Liver (tissue), 3 donors: Measurements from ENCODE around the gene PKP3.

ENCODE experiments used
- ATF3 ChIP-seq: IDR thresholded peaks from 2 replicates; pipeline ENCODE4 v1.6.1; 2016; ENCODE audit warnings: antibody characterized with exemption
- CTCF ChIP-seq: fragments of 150-350 bp; IDR thresholded peaks from 2 replicates; pipeline ENCODE4 v1.5.1; 2017; ENCODE audit warnings: improper control_type of control experiment, low read depth, low read length; ENCODE audit not compliant: missing input control
- EGR1 ChIP-seq, 2 donors: IDR thresholded peaks; 2 replicates each; pipeline ENCODE4 v1.6.1; 2016 to 2018; ENCODE audit warnings: antibody characterized with exemption in 2 of 2, low read depth in 2 of 2
- FOXA1 ChIP-seq: IDR thresholded peaks from 2 replicates; pipeline ENCODE4 v1.6.1; 2016; ENCODE audit warnings: antibody characterized with exemption
- RAD21 ChIP-seq, 2 donors: IDR thresholded peaks; 2 replicates each; pipeline ENCODE4 v1.6.1; 2016; ENCODE audit warnings: antibody characterized with exemption in 2 of 2, mild to moderate bottlenecking in 2 of 2
- REST ChIP-seq: IDR thresholded peaks from 2 replicates; pipeline ENCODE4 v1.6.1; 2016; ENCODE audit warnings: antibody characterized with exemption, mild to moderate bottlenecking
- YY1 ChIP-seq: IDR thresholded peaks from 2 replicates; pipeline ENCODE4 v1.6.1; 2016; ENCODE audit warnings: antibody characterized with exemption, mild to moderate bottlenecking
- TF ChIP-seq, protein P1 (sequence below): IDR thresholded peaks from 2 replicates; pipeline ENCODE4 v1.6.1; 2016; ENCODE audit warnings: antibody characterized with exemption
- TF ChIP-seq, protein P2 (sequence below): IDR thresholded peaks from 2 replicates; pipeline ENCODE4 v1.6.1; 2016; ENCODE audit warnings: antibody characterized with exemption
- donor health status: healthy.
- donor health status: healthy.

GRCh38 chr11:437228-437870, 43.3 kb downstream of the PKP3 start:
- TF ChIP-seq CTCF, result no peak
- TF ChIP-seq YY1, result no peak
- TF ChIP-seq ATF3, result no peak
- TF ChIP-seq, protein P1, sequence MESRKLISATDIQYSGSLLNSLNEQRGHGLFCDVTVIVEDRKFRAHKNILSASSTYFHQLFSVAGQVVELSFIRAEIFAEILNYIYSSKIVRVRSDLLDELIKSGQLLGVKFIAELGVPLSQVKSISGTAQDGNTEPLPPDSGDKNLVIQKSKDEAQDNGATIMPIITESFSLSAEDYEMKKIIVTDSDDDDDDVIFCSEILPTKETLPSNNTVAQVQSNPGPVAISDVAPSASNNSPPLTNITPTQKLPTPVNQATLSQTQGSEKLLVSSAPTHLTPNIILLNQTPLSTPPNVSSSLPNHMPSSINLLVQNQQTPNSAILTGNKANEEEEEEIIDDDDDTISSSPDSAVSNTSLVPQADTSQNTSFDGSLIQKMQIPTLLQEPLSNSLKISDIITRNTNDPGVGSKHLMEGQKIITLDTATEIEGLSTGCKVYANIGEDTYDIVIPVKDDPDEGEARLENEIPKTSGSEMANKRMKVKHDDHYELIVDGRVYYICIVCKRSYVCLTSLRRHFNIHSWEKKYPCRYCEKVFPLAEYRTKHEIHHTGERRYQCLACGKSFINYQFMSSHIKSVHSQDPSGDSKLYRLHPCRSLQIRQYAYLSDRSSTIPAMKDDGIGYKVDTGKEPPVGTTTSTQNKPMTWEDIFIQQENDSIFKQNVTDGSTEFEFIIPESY, result no peak
- TF ChIP-seq, protein P2, sequence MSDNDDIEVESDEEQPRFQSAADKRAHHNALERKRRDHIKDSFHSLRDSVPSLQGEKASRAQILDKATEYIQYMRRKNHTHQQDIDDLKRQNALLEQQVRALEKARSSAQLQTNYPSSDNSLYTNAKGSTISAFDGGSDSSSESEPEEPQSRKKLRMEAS, result no peak
- no peak for TF ChIP-seq RAD21 (IDR thresholded peaks at IDR 0.05)
- no peak for TF ChIP-seq FOXA1
- no peak for TF ChIP-seq EGR1 (IDR thresholded peaks at IDR 0.05; ENCODE audit: low read depth in 2 of 2)
- no peak for TF ChIP-seq REST
